GM19452 (cell line): ENCODE data around the gene CCDC87.
A peak's percentile ranks its signal among the peaks of the same experiment; 100 is the strongest.
"Not testable (repeated sequence)": the region's sequence is repeated elsewhere in the genome, so short reads cannot be mapped to it uniquely, and the experiment has no call there.

Experiments used
- ATAC-seq: cut with Tn5 transposase; IDR thresholded peaks from one replicate; pipeline ENCODE4 v1.9.1; 2021; ENCODE audit not compliant: unreplicated experiment

The CCDC87 gene

GRCh38 chr11:66617155-66617834 is 24.4 kb upstream of the CCDC87 start:
- ATAC-seq: no peak

- ATAC-seq: peak; percentile 78
Observed at GRCh38 chr11:66616379-66617154, 23.7 kb upstream of the CCDC87 start, which contains the start of gene RBM14. Gene RBM14, plus strand, starts transcription at chr11:66616630. Its CDS starts 91 bp downstream, at chr11:66616721.

GRCh38 chr11:66614073-66614472 is 21.2 kb upstream of the CCDC87 start:
- ATAC-seq: no peak

- no peak for ATAC-seq
Observed at GRCh38 chr11:66612458-66612857, 19.6 kb upstream of the CCDC87 start.

- ATAC-seq: no peak
Observed at GRCh38 chr11:66609721-66610617, 17.1 kb upstream of the CCDC87 start.

GRCh38 chr11:66607126-66607834 is 14.4 kb upstream of the CCDC87 start:
- ATAC-seq: no peak

- ATAC-seq: not testable (repeated sequence)
Observed at GRCh38 chr11:66606608-66607007, 13.7 kb upstream of the CCDC87 start.

- no peak for ATAC-seq
Observed at GRCh38 chr11:66604155-66604554, 11.3 kb upstream of the CCDC87 start.

GRCh38 chr11:66603072-66603471 is 10.2 kb upstream of the CCDC87 start:
- no peak for ATAC-seq

GRCh38 chr11:66600631-66601233 is 7.9 kb upstream of the CCDC87 start:
- no peak for ATAC-seq

- ATAC-seq: no peak
Observed at GRCh38 chr11:66600219-66600618, 7.4 kb upstream of the CCDC87 start.

GRCh38 chr11:66598993-66599392 is 6.1 kb upstream of the CCDC87 start:
- ATAC-seq: no peak

GRCh38 chr11:66595245-66595904 is 2.5 kb upstream of the CCDC87 start:
- no peak for ATAC-seq

- ATAC-seq: no peak
Observed at GRCh38 chr11:66593650-66594049, 787 bp upstream of the CCDC87 start.

- ATAC-seq: no peak
Observed at GRCh38 chr11:66593303-66593635, 406 bp upstream of the CCDC87 start.

GRCh38 chr11:66591175-66591574 is 1.7 kb downstream of the CCDC87 start:
- ATAC-seq: no peak

GRCh38 chr11:66589996-66590675 is 2.7 kb downstream of the CCDC87 start:
- no peak for ATAC-seq

GRCh38 chr11:66589315-66589714 is 3.5 kb downstream of the CCDC87 start:
- ATAC-seq: not testable (repeated sequence)

GRCh38 chr11:66586136-66586535 is 6.7 kb downstream of the CCDC87 start:
- ATAC-seq: no peak
